K562 (cell line): ENCODE results near the gene RBM5. TPM values are rescaled to one million over a fixed set of nuclear protein-coding genes. Genes with fewer than 3 reads are reported as not detected.

Source experiments
- ATAC-seq: fragments of 200-7000 bp; cut with Tn5 transposase; 3 replicates; pipeline ENCODE4 v1.9.1; 2020; ENCODE audit warnings: moderate library complexity
- BruUV-seq: library from RNA; stranded (reverse); fragments of 400-500 nt; replicated peaks from 2 replicates; lab custom pipeline; 2021; lab: Mats Ljungman, UMichigan
- CTCF ChIA-PET: fragments of 300-600 bp; formaldehyde crosslinking; extraction: SDS; loops from one replicate; lab custom pipeline; 2021; ENCODE audit warnings: low intra/inter-chr PET ratio; lab: Yijun Ruan, JAX
- POLR2A ChIA-PET: fragments of 300-600, 350-650 bp; sonication (Branson Sonifier 250); formaldehyde crosslinking; extraction: SDS; loops from one replicate; lab custom pipeline; 2021; ENCODE audit warnings: antibody characterized with exemption, inconsistent platforms; lab: Yijun Ruan, JAX
- DNase-seq, 4 experiments: peaks; one replicate each; pipeline versions ENCODE4 v3.0.0 to v3.0.0-alpha.2; 2011 to 2018; ENCODE audit warnings: low spot score in 3 of 4, mixed read lengths in 3 of 4; ENCODE audit errors: extremely low read depth in 1 of 4
- FAIRE-seq: peaks from 2 replicates; lab custom pipeline; 2011; peaks lifted over from hg19 to GRCh38; lab: Jason Lieb, UNC
- H2AFZ ChIP-seq: 2 replicates; pipeline ENCODE4 v1.6.0; 2011; ENCODE audit warnings: low read depth, low read length, control low read depth, inconsistent platforms
- H3K27ac ChIP-seq: fragments of 200-600 bp; 3 replicates; pipeline ENCODE4 v1.8.0; 2011; ENCODE audit warnings: low read depth, mild to moderate bottlenecking, control low read depth, inconsistent platforms, low read length, moderate library complexity, mixed read lengths; ENCODE audit errors: extremely low read depth
- H3K27me3 ChIP-seq, 2 experiments: fragments of 300-600 bp in 1 of 2; 2 replicates in 1 of 2; 3 replicates in 1 of 2; pipeline versions ENCODE4 v1.6.0 to v1.8.0; 2011; ENCODE audit warnings: inconsistent platforms in 2 of 2, low read length in 2 of 2, mild to moderate bottlenecking in 1 of 2, mixed read lengths in 1 of 2, moderate library complexity in 1 of 2; ENCODE audit not compliant: control insufficient read depth in 2 of 2, insufficient read depth in 2 of 2
- H3K36me3 ChIP-seq: fragments of 300-600 bp; 3 replicates; pipeline ENCODE4 v1.8.0; 2011; ENCODE audit warnings: mild to moderate bottlenecking, low read length, inconsistent platforms; ENCODE audit not compliant: control insufficient read depth, insufficient read depth
- H3K4me1 ChIP-seq, 2 experiments: fragments of 200-600 bp in 1 of 2; replicated peaks in 1 of 2; 2 replicates in 1 of 2; 3 replicates in 1 of 2; pipeline versions ENCODE4 v1.5.1 to v1.8.0; 2011; ENCODE audit warnings: inconsistent platforms in 2 of 2, low read length in 2 of 2, mild to moderate bottlenecking in 1 of 2, mixed read lengths in 1 of 2, moderate library complexity in 1 of 2; ENCODE audit not compliant: control insufficient read depth in 2 of 2, insufficient read depth in 2 of 2
- H3K4me2 ChIP-seq: 2 replicates; pipeline ENCODE4 v1.6.1; 2011; ENCODE audit warnings: low read length, control low read depth, inconsistent platforms, mixed read lengths; ENCODE audit not compliant: insufficient read depth
- H3K4me3 ChIP-seq: fragments of 200-600 bp; sonication (generic), shearing (Covaris generic); 2 replicates; pipeline ENCODE4 v1.5.1; 2016; ENCODE audit warnings: control low read depth, inconsistent platforms
- H3K79me2 ChIP-seq: fragments of 200-600 bp; 3 replicates; pipeline ENCODE4 v1.8.0; 2011; ENCODE audit warnings: low read length, inconsistent platforms; ENCODE audit not compliant: control insufficient read depth, insufficient read depth
- H3K9ac ChIP-seq, 2 experiments: 2 replicates each; pipeline versions ENCODE4 v1.6.0 to v1.6.1; 2011; ENCODE audit warnings: low read depth in 2 of 2, low read length in 2 of 2, control low read depth in 1 of 2, inconsistent platforms in 1 of 2, mild to moderate bottlenecking in 1 of 2, mixed read lengths in 1 of 2; ENCODE audit not compliant: insufficient read depth in 1 of 2
- H3K9me1 ChIP-seq: one replicate; pipeline ENCODE4 v1.6.0; 2011; ENCODE audit warnings: inconsistent platforms, mild to moderate bottlenecking, low read length, moderate library complexity; ENCODE audit not compliant: control insufficient read depth, insufficient read depth
- H3K9me3 ChIP-seq: replicated peaks from 2 replicates; pipeline ENCODE4 v1.5.1; 2011; ENCODE audit warnings: low read depth, low read length, inconsistent platforms; ENCODE audit not compliant: control insufficient read depth, insufficient read depth
- H4K20me1 ChIP-seq: replicated peaks from 2 replicates; pipeline ENCODE4 v1.6.1; 2011; ENCODE audit warnings: low read length, inconsistent platforms, mixed read lengths; ENCODE audit not compliant: control insufficient read depth, insufficient read depth
- CEBPZ ChIP-seq: fragments of 150-350 bp; IDR thresholded peaks from 2 replicates; pipeline ENCODE4 v1.6.1; 2014; ENCODE audit warnings: low read depth, mild to moderate bottlenecking, low read length, borderline replicate concordance
- FOXO4 ChIP-seq: fragments of 450-650 bp; formaldehyde crosslinking; IDR thresholded peaks from 2 replicates; pipeline ENCODE4 v1.4.0; 2020; ENCODE audit warnings: mild to moderate bottlenecking, moderate library complexity
- KDM5B ChIP-seq: fragments of 200-600 bp; sonication (generic); IDR thresholded peaks from 2 replicates; pipeline ENCODE4 v1.6.1; 2012; ENCODE audit warnings: low read depth, mild to moderate bottlenecking, moderate library complexity, low read length, control low read depth, inconsistent platforms; ENCODE audit not compliant: insufficient replicate concordance
- TEAD2 ChIP-seq: fragments of 450-650 bp; IDR thresholded peaks from 2 replicates; pipeline ENCODE4 v1.6.1; 2016; ENCODE audit warnings: missing genetic modification characterization, control low read depth, missing compliant biosample characterization
- XRCC4 ChIP-seq: IDR thresholded peaks from one replicate; pipeline ENCODE4 v1.6.1; 2011; ENCODE audit not compliant: insufficient read depth, insufficient read length; ENCODE audit errors: extremely low read depth
- ZBTB12 ChIP-seq: fragments of 250-450 bp; sonication (Bioruptor Pico); IDR thresholded peaks from 2 replicates; pipeline ENCODE4 v1.4.0; 2020
- ZNF133 ChIP-seq: fragments of 250-450 bp; sonication (Bioruptor Pico); IDR thresholded peaks from 2 replicates; pipeline ENCODE4 v1.4.0; 2020; ENCODE audit warnings: mild to moderate bottlenecking
- ZNF174 ChIP-seq: fragments of 250-450 bp; sonication (Bioruptor Pico); IDR thresholded peaks from 2 replicates; pipeline ENCODE4 v1.4.0; 2020; ENCODE audit warnings: mild to moderate bottlenecking
- ZNF785 ChIP-seq: fragments of 250-450 bp; sonication (Bioruptor Pico); IDR thresholded peaks from 2 replicates; pipeline ENCODE4 v1.4.0; 2020; ENCODE audit warnings: mild to moderate bottlenecking
- WGBS: fragments of 100-300 bp; shearing (Covaris generic); methylation state at CpG from one replicate; pipeline ENCODE4 v1.1.6; 2016; ENCODE audit warnings: low coverage, mixed read lengths; ENCODE audit not compliant: insufficient coverage; ENCODE audit errors: missing lambda C conversion rate; 5-methylcytosine and 5-hydroxymethylcytosine counted together
- in situ Hi-C: fragments of 300-500 bp; cut with MboI; formaldehyde crosslinking; loops from 4 replicates; pipeline ENCODE4 v1.15.0; 2018; ENCODE audit warnings: inconsistent platforms, mixed read lengths
- intact Hi-C: fragments of 100-400 bp; cut with micrococcal nuclease; formaldehyde crosslinking; loops from 2 replicates; pipeline ENCODE4 v1.14.2; 2022
- polyA plus RNA-seq, 8 experiments: library from polyadenylated mRNA; depleted of rRNA in 4 of 8; stranded (reverse) in 5 of 8; unstranded in 3 of 8; fragments of >200 nt; fragmentation: Nextera tagmentation in 2 of 8; fragmentation: Illumina TruSeq in 1 of 8; extraction: Ambion mirVana in 2 of 8; extraction: Trizol in 1 of 8; gene quantifications; 2 replicates each; pipeline versions ENCODE4 v1.2.1 to v1.2.3, GENCODE V29; 2011 to 2014; ENCODE audit warnings: inconsistent platforms in 1 of 8, missing spikeins in 1 of 8
- total RNA-seq, 7 experiments: library from RNA; depleted of rRNA in 6 of 7; stranded (reverse); fragments of >200 nt in 6 of 7; fragmentation: Illumina TruSeq in 2 of 7; extraction: Trizol in 2 of 7; gene quantifications; 2 replicates each; pipeline versions ENCODE4 v1.2.1 to v1.2.3, GENCODE V29; 2011 to 2021; ENCODE audit warnings: low replicate concordance in 1 of 7

RBM5 gene
- total and polyA plus RNA-seq, 9 of the 15 experiments (the other 6 are each of a cell fraction or from before 2014, with no cell fraction given): 24.5 to 153 (median 81.6) TPM

GRCh38 chr3:50164984-50165909, 76.5 kb downstream of the RBM5 start (continued):
- TF ChIP-seq CEBPZ: no peak

- WGBS: 67% methylated on average over 1 of the region's 15 CpGs
- no peak for ATAC-seq
- Histone ChIP-seq H4K20me1 (peaks cover 3% of the 10 kb centered on the region; the same call in 1 of the 2 replicates), H3K4me2 (no peak overlapping the region), H3K9ac (peak overlapping the region in 1 of 2 experiments; percentile 45; a peak in 2 of 4 replicates), H3K4me3 (no peak overlapping the region), H3K36me3 (no peaks in the 10 kb centered on the region), H3K4me1 (peaks cover 2 to 32% of the 10 kb centered on the region in 2 experiments; a peak in 4 of 5 replicates), H2AFZ (no peak overlapping the region), H3K9me1 (no peaks in the 10 kb centered on the region), H3K27me3 (no peaks in the 10 kb centered on the region), H3K27ac (no peak overlapping the region), H3K79me2 (no peaks in the 10 kb centered on the region), H3K9me3 (no peaks in the 10 kb centered on the region)
- TF ChIP-seq KDM5B: no peak
- TF ChIP-seq ZNF174 (CRISPR knock-in tag): no peak
- no peak for TF ChIP-seq TEAD2 (tag)
- TF ChIP-seq FOXO4 (CRISPR knock-in tag): no peak
- no peak for TF ChIP-seq ZBTB12 (CRISPR knock-in tag)
- no peak for TF ChIP-seq ZNF133 (CRISPR knock-in tag)
- TF ChIP-seq ZNF785: no peak
- TF ChIP-seq XRCC4: no peak
- in situ Hi-C loops (no loop called here), intact Hi-C loops (no loop called here)
- no TSS peak for BruUV-seq
- FAIRE-seq: no peak
- ChIA-PET POLR2A (interaction anchor here (0.6 to 1.3 kb wide), 3 partner anchors 16 to 104 kb away, joined by 4 to 5 read pairs (median 5); no protein-coding TSS in a partner anchor), CTCF (no interaction called here)
- no peak for DNase-seq
Observed at GRCh38 chr3:50165910-50166538, 77.3 kb downstream of the RBM5 start.
